Esophagus squamous epithelium (tissue), 5 donors: Measurements from ENCODE around the gene OSBPL9. TPM values are rescaled to one million over a fixed set of nuclear protein-coding genes. Genes with fewer than 3 reads are reported as not detected.
"Not testable (repeated sequence)": the region's sequence is repeated elsewhere in the genome, so short reads cannot be mapped to it uniquely, and the experiment has no call there.

ENCODE experiments used
- DNase-seq: peaks from one replicate; lab custom pipeline; 2025; lab: John Stamatoyannopoulos, UW
- H3K27ac ChIP-seq, 4 donors: fragments of 200-600 bp; sonication (generic); one replicate each; pipeline ENCODE4 v1.5.1; 2016 to 2019; ENCODE audit warnings: mild to moderate bottlenecking in 1 of 4
- H3K27me3 ChIP-seq, 4 donors: fragments of 200-600 bp; sonication (generic); 1 replicate in 3 of 4; 2 replicates in 1 of 4; pipeline versions ENCODE4 v1.5.1 to v1.6.0; 2017 to 2021; ENCODE audit warnings: antibody characterized with exemption in 1 of 4
- H3K36me3 ChIP-seq, 3 donors: fragments of 200-600 bp; sonication (generic); one replicate each; pipeline ENCODE4 v1.5.1; 2016 to 2019
- H3K4me1 ChIP-seq, 3 donors: fragments of 200-600 bp; sonication (generic); one replicate each; pipeline ENCODE4 v1.5.1; 2017 to 2019
- H3K4me3 ChIP-seq, 4 donors: fragments of 200-600 bp; sonication (generic); 1 replicate in 3 of 4; 2 replicates in 1 of 4; pipeline ENCODE4 v1.5.1; 2016 to 2019; ENCODE audit warnings: mild to moderate bottlenecking in 2 of 4, moderate library complexity in 1 of 4
- H3K9me3 ChIP-seq, 3 donors: fragments of 200-600 bp; sonication (generic); one replicate each; pipeline ENCODE4 v1.5.1; 2016 to 2019
- POLR2A ChIP-seq, 4 donors: fragments of 450-650 bp; IDR thresholded peaks; one replicate each; pipeline ENCODE4 v1.6.1; 2017; ENCODE audit warnings: antibody characterized with exemption in 4 of 4, mild to moderate bottlenecking in 4 of 4, moderate library complexity in 3 of 4
- WGBS, 2 donors: methylation state at CpG; one replicate each; pipeline ENCODE4 v1.1.5; 2018; 5-methylcytosine and 5-hydroxymethylcytosine counted together
- intact Hi-C: fragments of 100-400 bp; cut with DNase I; formaldehyde crosslinking; loops from one replicate; pipeline ENCODE4 v1.15.0; 2022
- total RNA-seq, 4 donors: library from RNA; depleted of rRNA; stranded (reverse); fragments of >200 nt; gene quantifications; one replicate each; pipeline ENCODE4 v1.1.0, GENCODE V29; 2016
- TF ChIP-seq, protein P1 (sequence below), 6 experiments: fragments of 450-650 bp in 4 of 6; fragments of 200-600 bp in 2 of 6; sonication (generic) in 2 of 6; IDR thresholded peaks; one replicate each; pipeline ENCODE4 v1.5.1; 2016 to 2019; ENCODE audit warnings: antibody characterized with exemption in 6 of 6, mild to moderate bottlenecking in 4 of 6, moderate library complexity in 4 of 6
- donor health status: DM: yes; HTN: yes; CAD: no.

The OSBPL9 gene
- total RNA-seq, 4 donors from 2014 or later = 13.9 to 71.9 (median 37.4) TPM

DNA sequence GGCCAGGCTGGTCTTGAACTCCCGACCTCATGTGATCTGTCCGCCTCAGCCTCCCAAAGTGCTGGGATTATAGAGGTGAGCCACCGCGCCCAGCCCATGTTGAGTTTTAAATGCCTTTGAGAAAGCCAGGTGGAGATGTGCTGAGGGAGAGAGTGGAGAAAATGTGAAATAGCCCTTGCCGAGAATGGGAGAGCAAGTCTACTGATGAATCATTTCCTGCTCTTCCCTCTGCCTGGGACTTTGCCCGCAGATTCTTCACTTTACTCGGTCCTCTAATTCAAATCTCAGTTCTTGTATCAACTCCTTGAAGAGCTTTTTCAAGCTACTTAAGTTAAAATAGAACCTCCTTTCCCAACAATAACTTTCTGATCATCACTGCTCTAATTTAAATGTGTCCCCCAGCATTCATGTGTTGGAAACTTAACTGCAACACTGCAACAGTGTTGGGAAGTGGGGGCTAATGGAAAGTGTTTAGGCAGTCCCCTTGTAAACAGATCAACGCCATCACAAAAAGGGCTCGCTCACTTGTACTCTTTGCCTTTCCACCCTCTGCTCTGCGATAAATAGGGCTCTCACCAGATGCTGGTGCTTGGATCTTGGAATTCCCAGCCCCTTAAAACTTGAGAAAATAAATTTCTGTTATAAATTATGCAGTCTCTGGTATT lies 27.8 kb downstream of the OSBPL9 start:
- peak overlapping the region in 2 of 4 donors; percentile 26 to 66 for H3K27ac ChIP-seq
- no peaks in the 10 kb centered on the region for H3K36me3 ChIP-seq
- H3K4me3 ChIP-seq = no peak overlapping the region
- peaks cover 0 to 58% (median 26%) of the 10 kb centered on the region in 3 donors for H3K4me1 ChIP-seq
- H3K9me3 ChIP-seq = no peaks in the 10 kb centered on the region
- no peak for TF ChIP-seq POLR2A (IDR thresholded peaks at IDR 0.05)
- TF ChIP-seq, protein P1, sequence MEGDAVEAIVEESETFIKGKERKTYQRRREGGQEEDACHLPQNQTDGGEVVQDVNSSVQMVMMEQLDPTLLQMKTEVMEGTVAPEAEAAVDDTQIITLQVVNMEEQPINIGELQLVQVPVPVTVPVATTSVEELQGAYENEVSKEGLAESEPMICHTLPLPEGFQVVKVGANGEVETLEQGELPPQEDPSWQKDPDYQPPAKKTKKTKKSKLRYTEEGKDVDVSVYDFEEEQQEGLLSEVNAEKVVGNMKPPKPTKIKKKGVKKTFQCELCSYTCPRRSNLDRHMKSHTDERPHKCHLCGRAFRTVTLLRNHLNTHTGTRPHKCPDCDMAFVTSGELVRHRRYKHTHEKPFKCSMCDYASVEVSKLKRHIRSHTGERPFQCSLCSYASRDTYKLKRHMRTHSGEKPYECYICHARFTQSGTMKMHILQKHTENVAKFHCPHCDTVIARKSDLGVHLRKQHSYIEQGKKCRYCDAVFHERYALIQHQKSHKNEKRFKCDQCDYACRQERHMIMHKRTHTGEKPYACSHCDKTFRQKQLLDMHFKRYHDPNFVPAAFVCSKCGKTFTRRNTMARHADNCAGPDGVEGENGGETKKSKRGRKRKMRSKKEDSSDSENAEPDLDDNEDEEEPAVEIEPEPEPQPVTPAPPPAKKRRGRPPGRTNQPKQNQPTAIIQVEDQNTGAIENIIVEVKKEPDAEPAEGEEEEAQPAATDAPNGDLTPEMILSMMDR (IDR thresholded peaks at IDR 0.05) = no peak
- 70 to 76% methylated on average over 9 to 10 of the region's 10 CpGs for WGBS, 2 donors
- DNase-seq = no peak
- H3K27me3 ChIP-seq = no peaks in the 10 kb centered on the region
- intact Hi-C loops = no loop called here

DNA sequence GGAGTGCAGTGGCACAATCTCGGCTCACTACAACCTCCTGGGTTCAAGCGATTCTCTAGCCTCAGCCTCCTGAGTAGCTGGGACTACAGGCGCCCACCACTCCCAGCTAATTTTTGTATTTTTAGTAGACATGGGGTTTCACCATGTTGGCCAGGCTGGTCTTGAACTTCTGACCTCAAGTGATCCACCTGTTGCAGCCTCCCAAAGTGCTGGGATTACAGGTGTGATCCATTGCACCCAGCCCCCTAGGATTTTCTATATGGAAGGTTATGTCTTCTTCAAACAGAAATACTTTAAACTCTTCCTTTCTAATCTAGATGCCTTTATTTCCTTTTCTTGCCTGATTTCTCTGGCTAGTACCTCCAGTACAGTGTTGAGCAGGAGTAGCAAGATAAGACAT lies 29.7 kb downstream of the OSBPL9 start:
- H3K9me3 ChIP-seq, H3K36me3 ChIP-seq, DNase-seq, H3K27me3 ChIP-seq, intact Hi-C loops, H3K27ac ChIP-seq, H3K4me3 ChIP-seq: not testable (repeated sequence)
- H3K4me1 ChIP-seq = peaks cover 0 to 68% (median 29%) of the 10 kb centered on the region in 3 donors
- WGBS, 2 donors = 94 to 95% methylated on average over 3 of the region's 3 CpGs

DNA sequence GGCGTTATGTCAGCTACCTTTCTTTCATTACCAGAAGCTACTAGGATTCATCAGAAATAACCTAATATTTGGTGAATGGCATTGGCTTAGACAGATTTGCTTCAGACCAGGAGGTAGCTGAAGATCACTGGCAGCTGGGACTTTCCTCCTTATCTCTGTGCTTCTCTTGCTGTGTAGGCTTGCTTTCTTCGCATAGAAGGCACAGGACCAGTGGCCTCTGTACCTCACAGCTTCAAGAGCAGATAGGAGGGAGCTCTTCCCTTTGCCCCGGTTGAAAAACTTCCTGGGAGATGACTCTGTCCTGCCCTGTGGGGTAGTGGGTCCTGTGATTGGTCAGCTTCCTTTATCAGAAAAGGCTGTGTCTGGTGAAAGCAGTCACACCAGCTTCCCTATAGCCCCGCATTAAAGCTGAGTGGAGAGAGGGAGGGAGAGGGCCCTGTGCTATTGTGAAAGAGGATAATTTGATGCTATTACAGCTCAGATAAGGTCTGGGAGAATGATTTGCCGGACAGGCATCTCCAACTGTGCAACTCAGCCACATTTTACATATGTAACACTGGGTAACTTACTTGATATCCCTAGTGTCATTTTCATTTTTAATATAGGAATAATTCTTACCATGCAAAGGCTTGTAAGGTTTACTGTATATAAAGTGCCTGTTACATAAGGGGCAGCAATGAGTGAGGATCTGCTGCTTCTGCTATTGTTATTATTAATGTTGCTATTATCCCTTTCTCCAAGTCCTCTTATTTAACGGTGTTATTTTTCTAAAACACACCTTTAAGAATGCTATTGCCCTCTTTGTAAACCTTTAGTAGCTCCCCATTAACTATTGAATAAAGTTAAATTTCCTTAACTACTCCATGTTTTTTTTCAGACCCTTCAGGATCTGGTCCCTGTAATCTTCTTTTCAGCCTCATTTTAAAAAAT lies 31.6 kb downstream of the OSBPL9 start:
- WGBS, 2 donors = 71 to 75% methylated on average over 5 to 6 of the region's 6 CpGs
- Histone ChIP-seq H3K4me1 (peaks cover 0 to 59% (median 23%) of the 10 kb centered on the region in 3 donors), H3K27me3 (no peaks in the 10 kb centered on the region), H3K9me3 (no peaks in the 10 kb centered on the region), H3K27ac (peak overlapping the region in 2 of 4 donors; percentile 26 to 60), H3K4me3 (no peak overlapping the region), H3K36me3 (no peaks in the 10 kb centered on the region)
- intact Hi-C loops = no loop called here
- DNase-seq = no peak
- TF ChIP-seq, protein P1 (IDR thresholded peaks at IDR 0.05) = no peak
- TF ChIP-seq POLR2A (IDR thresholded peaks at IDR 0.05) = no peak

DNA sequence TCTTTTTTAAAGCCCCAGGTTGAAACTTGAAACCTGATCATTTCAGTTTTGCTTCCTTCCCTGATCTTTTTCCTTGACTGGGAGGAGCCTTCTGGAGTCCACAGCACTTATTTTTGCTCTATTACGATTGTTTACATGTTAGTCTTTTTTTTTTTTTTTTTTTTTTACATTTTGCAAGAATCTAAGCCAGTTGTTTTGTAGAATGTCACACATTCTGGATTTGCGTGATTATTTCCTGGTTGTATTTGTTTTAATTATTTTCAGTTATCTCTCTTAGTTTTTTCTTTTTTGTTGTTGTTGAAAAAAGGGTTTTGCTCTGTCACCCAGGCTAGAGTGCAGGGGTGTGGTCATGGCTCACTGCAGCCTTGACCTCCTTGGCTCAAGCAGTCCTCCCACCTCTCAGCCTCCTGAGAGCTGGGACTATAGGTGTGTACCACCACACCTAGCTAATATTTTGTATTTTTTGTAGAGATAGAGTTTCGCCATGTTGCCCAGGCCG lies 32.8 kb downstream of the OSBPL9 start:
- WGBS, 2 donors = 76 to 77% methylated on average over 4 of the region's 4 CpGs
- no peaks in the 10 kb centered on the region for H3K9me3 ChIP-seq
- intact Hi-C loops = no loop called here
- TF ChIP-seq, protein P1 (IDR thresholded peaks at IDR 0.05) = no peak
- no peak for TF ChIP-seq POLR2A (IDR thresholded peaks at IDR 0.05)
- H3K27ac ChIP-seq = no peak overlapping the region
- no peak for DNase-seq
- H3K27me3 ChIP-seq = no peaks in the 10 kb centered on the region
- peaks cover 0 to 60% (median 16%) of the 10 kb centered on the region in 3 donors for H3K4me1 ChIP-seq
- no peak overlapping the region for H3K4me3 ChIP-seq
- peaks cover 0 to 1% (median 0%) of the 10 kb centered on the region in 3 donors for H3K36me3 ChIP-seq

DNA sequence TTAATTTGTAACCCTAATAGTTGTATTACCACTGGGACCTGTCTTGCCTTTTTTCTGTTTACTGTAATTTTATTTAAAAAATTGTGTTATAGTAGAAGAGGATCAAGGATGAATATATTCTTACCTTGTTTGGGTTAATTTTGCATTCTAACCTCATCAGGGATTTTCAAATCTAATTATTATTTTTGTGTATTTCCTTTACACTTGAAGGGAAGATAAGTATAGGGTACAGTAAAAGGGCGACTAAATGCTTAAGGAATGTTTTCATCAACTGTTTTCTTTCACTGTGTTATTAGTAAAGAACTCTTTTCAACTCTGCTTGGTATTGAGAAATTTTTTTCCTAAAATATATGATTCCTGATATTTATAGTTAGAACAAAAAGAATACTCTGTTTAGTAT lies 33.3 kb downstream of the OSBPL9 start:
- H3K4me1 ChIP-seq = peaks cover 0 to 60% (median 16%) of the 10 kb centered on the region in 3 donors
- no peaks in the 10 kb centered on the region for H3K9me3 ChIP-seq
- no peak overlapping the region for H3K4me3 ChIP-seq
- TF ChIP-seq POLR2A (IDR thresholded peaks at IDR 0.05) = no peak
- TF ChIP-seq, protein P1 (IDR thresholded peaks at IDR 0.05) = no peak
- no peaks in the 10 kb centered on the region for H3K27me3 ChIP-seq
- H3K27ac ChIP-seq = no peak overlapping the region
- H3K36me3 ChIP-seq = peaks cover 0 to 7% (median 0%) of the 10 kb centered on the region in 3 donors
- intact Hi-C loops = no loop called here
- WGBS, 2 donors = 89 to 93% methylated on average over 1 of the region's 1 CpG
- DNase-seq = no peak
